WTC11 (cell line): ENCODE results near the gene DUSP6. TPM values are rescaled to one million over a fixed set of nuclear protein-coding genes. Genes with fewer than 3 reads are reported as not detected.

ENCODE experiments used
- ATAC-seq: fragments of 200-7000 bp; cut with Tn5 transposase; 2 replicates; pipeline ENCODE4 v1.10.0; 2021; ENCODE audit warnings: mild to moderate bottlenecking, moderate library complexity
- CTCF ChIA-PET: fragments of 300-600 bp; sonication (Branson Sonifier 250); formaldehyde crosslinking; loops from one replicate; lab custom pipeline; 2021; ENCODE audit warnings: antibody characterized with exemption; lab: Charles Lee
- POLR2A ChIA-PET: fragments of 350-600 bp; sonication (Branson Sonifier 250); formaldehyde crosslinking; loops from one replicate; lab custom pipeline; 2021; ENCODE audit warnings: antibody characterized with exemption; lab: Charles Lee
- DNase-seq: peaks from one replicate; pipeline ENCODE4 v3.0.0; 2021; ENCODE audit warnings: low spot score
- H3K27ac Mint-ChIP-seq: 2 replicates; pipeline ENCODE4 v1.8.0; 2021; ENCODE audit warnings: mixed read lengths
- H3K27me3 Mint-ChIP-seq: 2 replicates; pipeline ENCODE4 v1.8.0; 2021; ENCODE audit warnings: low read depth, mild to moderate bottlenecking, moderate library complexity, mixed read lengths
- H3K36me3 Mint-ChIP-seq: 2 replicates; pipeline ENCODE4 v1.8.0; 2021; ENCODE audit warnings: mixed read lengths
- H3K4me1 Mint-ChIP-seq: 2 replicates; pipeline ENCODE4 v1.8.0; 2022; ENCODE audit warnings: mixed read lengths
- H3K4me3 Mint-ChIP-seq: 2 replicates; pipeline ENCODE4 v1.8.0; 2021; ENCODE audit warnings: mild to moderate bottlenecking, moderate library complexity, mixed read lengths
- H3K9me3 Mint-ChIP-seq: 2 replicates; pipeline ENCODE4 v1.8.0; 2021; ENCODE audit warnings: mixed read lengths
- ATF1 ChIP-seq: sonication (generic); formaldehyde crosslinking; IDR thresholded peaks from 2 replicates; pipeline ENCODE4 v1.8.1; 2023; ENCODE audit warnings: mild to moderate bottlenecking, moderate library complexity, missing genetic modification reagents
- CBFB ChIP-seq: sonication (generic); formaldehyde crosslinking; IDR thresholded peaks from 2 replicates; pipeline ENCODE4 v1.8.1; 2022; ENCODE audit warnings: mild to moderate bottlenecking, low read depth, missing genetic modification reagents
- CREM ChIP-seq: sonication (generic); formaldehyde crosslinking; IDR thresholded peaks from 2 replicates; pipeline ENCODE4 v1.8.1; 2022; ENCODE audit warnings: mild to moderate bottlenecking, missing genetic modification reagents, moderate library complexity
- E2F5 ChIP-seq: sonication (generic); formaldehyde crosslinking; IDR thresholded peaks from 2 replicates; pipeline ENCODE4 v1.8.1; 2022; ENCODE audit warnings: mild to moderate bottlenecking, moderate library complexity, missing genetic modification reagents
- ELF4 ChIP-seq: sonication (generic); formaldehyde crosslinking; IDR thresholded peaks from 2 replicates; pipeline ENCODE4 v1.8.1; 2022; ENCODE audit warnings: low read depth, mild to moderate bottlenecking, moderate library complexity, missing genetic modification reagents
- ESRRA ChIP-seq: sonication (generic); formaldehyde crosslinking; IDR thresholded peaks from 2 replicates; pipeline ENCODE4 v1.8.1; 2022; ENCODE audit warnings: mild to moderate bottlenecking, missing genetic modification reagents, borderline replicate concordance
- ETV6 ChIP-seq: sonication (generic); formaldehyde crosslinking; IDR thresholded peaks from 2 replicates; pipeline ENCODE4 v1.8.1; 2022; ENCODE audit warnings: mild to moderate bottlenecking, missing genetic modification reagents
- FOXK1 ChIP-seq: sonication (generic); formaldehyde crosslinking; IDR thresholded peaks from 2 replicates; pipeline ENCODE4 v1.8.0; 2022; ENCODE audit warnings: mild to moderate bottlenecking, moderate library complexity, missing genetic modification reagents
- GABPB1 ChIP-seq: sonication (generic); formaldehyde crosslinking; IDR thresholded peaks from 2 replicates; pipeline ENCODE4 v1.8.1; 2023; ENCODE audit warnings: mild to moderate bottlenecking, missing genetic modification reagents
- IRF2 ChIP-seq: sonication (generic); formaldehyde crosslinking; IDR thresholded peaks from 2 replicates; pipeline ENCODE4 v1.8.0; 2022; ENCODE audit warnings: low read depth, missing genetic modification reagents, borderline replicate concordance
- JAZF1 ChIP-seq: fragments of 250-450 bp; sonication (Bioruptor Pico); IDR thresholded peaks from 2 replicates; pipeline ENCODE4 v1.9.0; 2021; ENCODE audit warnings: moderate library complexity, mild to moderate bottlenecking, inconsistent platforms
- JUN ChIP-seq: sonication (generic); formaldehyde crosslinking; IDR thresholded peaks from 2 replicates; pipeline ENCODE4 v1.8.0; 2023; ENCODE audit warnings: mild to moderate bottlenecking, missing genetic modification reagents
- MXD4 ChIP-seq: fragments of 250-450 bp; sonication (Bioruptor Pico); IDR thresholded peaks from 2 replicates; pipeline ENCODE4 v1.8.0; 2021; ENCODE audit warnings: mild to moderate bottlenecking, moderate library complexity, borderline replicate concordance
- MYBL2 ChIP-seq: sonication (generic); formaldehyde crosslinking; IDR thresholded peaks from 2 replicates; pipeline ENCODE4 v1.8.1; 2023; ENCODE audit warnings: mild to moderate bottlenecking, moderate library complexity, missing genetic modification reagents
- NFYB ChIP-seq: sonication (generic); formaldehyde crosslinking; conservative IDR thresholded peaks from 2 replicates; pipeline ENCODE4 v1.8.0; 2022; ENCODE audit warnings: low read depth, missing genetic modification reagents
- NR1H2 ChIP-seq: sonication (generic); formaldehyde crosslinking; IDR thresholded peaks from 2 replicates; pipeline ENCODE4 v1.9.0; 2021; ENCODE audit warnings: mild to moderate bottlenecking, moderate library complexity, missing genetic modification reagents
- RORB ChIP-seq: fragments of 250-450 bp; sonication (Bioruptor Pico); IDR thresholded peaks from 2 replicates; pipeline ENCODE4 v1.9.0; 2021; ENCODE audit warnings: mild to moderate bottlenecking
- SOX15 ChIP-seq: fragments of 250-450 bp; sonication (Bioruptor Pico); IDR thresholded peaks from 2 replicates; pipeline ENCODE4 v1.9.0; 2021; ENCODE audit warnings: mild to moderate bottlenecking
- TEAD1 ChIP-seq: sonication (generic); formaldehyde crosslinking; IDR thresholded peaks from 2 replicates; pipeline ENCODE4 v1.8.0; 2022; ENCODE audit warnings: mild to moderate bottlenecking, missing genetic modification reagents
- TP53 ChIP-seq: sonication (generic); formaldehyde crosslinking; IDR thresholded peaks from 2 replicates; pipeline ENCODE4 v1.8.1; 2023; ENCODE audit warnings: mild to moderate bottlenecking, missing genetic modification reagents
- ZNF121 ChIP-seq: sonication (generic); formaldehyde crosslinking; IDR thresholded peaks from 2 replicates; pipeline ENCODE4 v1.8.0; 2023; ENCODE audit warnings: missing genetic modification reagents
- ZNF232 ChIP-seq: sonication (generic); formaldehyde crosslinking; IDR thresholded peaks from 2 replicates; pipeline ENCODE4 v1.8.0; 2022; ENCODE audit warnings: mild to moderate bottlenecking, missing genetic modification reagents
- total RNA-seq: library from RNA; stranded (reverse); gene quantifications from 3 replicates; pipeline ENCODE4 v1.2.3, GENCODE V29; 2021
- TF ChIP-seq, protein P1 (sequence below): fragments of 250-450 bp; sonication (Bioruptor Pico); conservative IDR thresholded peaks from 2 replicates; pipeline ENCODE4 v1.9.0; 2021; ENCODE audit warnings: mild to moderate bottlenecking
- TF ChIP-seq, protein P2 (sequence below): sonication (generic); formaldehyde crosslinking; IDR thresholded peaks from 2 replicates; pipeline ENCODE4 v1.8.1; 2023; ENCODE audit warnings: mild to moderate bottlenecking, missing genetic modification reagents
- TF ChIP-seq, protein P3 (sequence below): sonication (generic); formaldehyde crosslinking; IDR thresholded peaks from 2 replicates; pipeline ENCODE4 v1.8.1; 2023; ENCODE audit warnings: mild to moderate bottlenecking, moderate library complexity, missing genetic modification reagents

Gene DUSP6
- total RNA-seq, 1 experiment from 2014 or later: 245 TPM

- peak; percentile 53 for ATAC-seq
- Mint-ChIP-seq H3K4me1 (peaks cover 25% of the 10 kb centered on the region), H3K9me3 (no peaks in the 10 kb centered on the region)
- TF ChIP-seq ETV6 (CRISPR knock-in tag) (no peak), CREM (CRISPR knock-in tag) (no peak), E2F5 (CRISPR knock-in tag) (no peak), JAZF1 (no peak), IRF2 (no peak), NR1H2 (CRISPR knock-in tag) (no peak), ZNF232 (CRISPR knock-in tag) (no peak), FOXK1 (CRISPR knock-in tag) (no peak), JUN (CRISPR knock-in tag) (no peak), MYBL2 (CRISPR knock-in tag) (no peak), GABPB1 (no peak), CBFB (CRISPR knock-in tag) (no peak), TEAD1 (CRISPR knock-in tag) (no peak), RORB (no peak), NFYB (no peak)
- TF ChIP-seq, protein P1, sequence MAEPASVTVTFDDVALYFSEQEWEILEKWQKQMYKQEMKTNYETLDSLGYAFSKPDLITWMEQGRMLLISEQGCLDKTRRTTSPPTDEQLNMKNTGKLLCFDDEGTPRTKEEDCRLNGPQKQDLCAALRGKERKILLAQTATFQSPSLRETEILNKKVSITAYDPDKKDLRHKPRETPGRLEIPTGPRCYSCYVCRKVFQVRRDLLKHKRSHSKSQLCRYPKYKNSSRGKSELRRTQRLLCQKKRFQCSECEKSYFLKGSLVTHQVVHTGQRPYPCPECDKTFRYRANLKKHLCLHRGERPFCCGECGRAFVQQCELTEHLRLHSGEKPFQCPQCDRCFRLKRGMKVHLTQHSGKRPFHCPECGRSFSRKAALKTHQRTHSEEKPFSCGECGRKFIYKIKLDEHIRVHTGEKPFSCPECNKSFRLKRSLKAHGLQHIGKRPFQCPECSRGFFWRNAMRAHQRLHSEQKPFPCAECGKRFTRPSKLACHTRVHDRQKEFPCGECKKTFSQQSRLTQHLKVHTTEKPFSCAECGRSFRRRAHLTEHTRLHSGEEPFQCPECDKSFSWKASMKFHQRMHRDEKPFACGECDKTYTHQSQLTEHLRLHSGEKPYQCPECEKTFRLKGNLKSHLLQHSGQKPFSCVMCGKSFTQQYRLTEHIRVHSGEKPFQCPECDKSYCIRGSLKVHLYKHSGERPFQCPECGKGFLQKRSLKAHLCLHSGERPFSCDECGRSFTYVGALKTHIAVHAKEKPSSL (CRISPR knock-in tag): no peak
- TF ChIP-seq, protein P2, sequence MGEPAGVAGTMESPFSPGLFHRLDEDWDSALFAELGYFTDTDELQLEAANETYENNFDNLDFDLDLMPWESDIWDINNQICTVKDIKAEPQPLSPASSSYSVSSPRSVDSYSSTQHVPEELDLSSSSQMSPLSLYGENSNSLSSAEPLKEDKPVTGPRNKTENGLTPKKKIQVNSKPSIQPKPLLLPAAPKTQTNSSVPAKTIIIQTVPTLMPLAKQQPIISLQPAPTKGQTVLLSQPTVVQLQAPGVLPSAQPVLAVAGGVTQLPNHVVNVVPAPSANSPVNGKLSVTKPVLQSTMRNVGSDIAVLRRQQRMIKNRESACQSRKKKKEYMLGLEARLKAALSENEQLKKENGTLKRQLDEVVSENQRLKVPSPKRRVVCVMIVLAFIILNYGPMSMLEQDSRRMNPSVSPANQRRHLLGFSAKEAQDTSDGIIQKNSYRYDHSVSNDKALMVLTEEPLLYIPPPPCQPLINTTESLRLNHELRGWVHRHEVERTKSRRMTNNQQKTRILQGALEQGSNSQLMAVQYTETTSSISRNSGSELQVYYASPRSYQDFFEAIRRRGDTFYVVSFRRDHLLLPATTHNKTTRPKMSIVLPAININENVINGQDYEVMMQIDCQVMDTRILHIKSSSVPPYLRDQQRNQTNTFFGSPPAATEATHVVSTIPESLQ: no peak
- TF ChIP-seq, all 79 proteins: peak for 0
- ChIA-PET CTCF (no interaction called here), POLR2A (no interaction called here)
- no peak overlapping the region for H3K27ac Mint-ChIP-seq
- DNase-seq: no peak
- no peak overlapping the region for H3K4me3 Mint-ChIP-seq
- no peaks in the 10 kb centered on the region for H3K36me3 Mint-ChIP-seq
- H3K27me3 Mint-ChIP-seq: no peaks in the 10 kb centered on the region
Observed at GRCh38 chr12:89364631-89365030, 12.3 kb upstream of the DUSP6 start.

GRCh38 chr12:89364058-89364457 is 11.8 kb upstream of the DUSP6 start:
- ChIA-PET POLR2A (no interaction called here), CTCF (no interaction called here)
- no peaks in the 10 kb centered on the region for H3K9me3 Mint-ChIP-seq

More at GRCh38 chr12:89364058-89364457, 11.8 kb upstream of the DUSP6 start:
- H3K36me3 Mint-ChIP-seq: no peaks in the 10 kb centered on the region
- DNase-seq (no peak), ATAC-seq (no peak)
- no peak overlapping the region for H3K27ac Mint-ChIP-seq
- peaks cover 27% of the 10 kb centered on the region for H3K4me1 Mint-ChIP-seq
- H3K4me3 Mint-ChIP-seq: no peak overlapping the region
- H3K27me3 Mint-ChIP-seq: no peaks in the 10 kb centered on the region
- TF ChIP-seq TP53 (CRISPR knock-in tag): no peak
- no peak for TF ChIP-seq ZNF121 (CRISPR knock-in tag)
- TF ChIP-seq ETV6 (CRISPR knock-in tag): no peak
- TF ChIP-seq ESRRA: no peak
- TF ChIP-seq SOX15 (CRISPR knock-in tag): no peak
- TF ChIP-seq, protein P3, sequence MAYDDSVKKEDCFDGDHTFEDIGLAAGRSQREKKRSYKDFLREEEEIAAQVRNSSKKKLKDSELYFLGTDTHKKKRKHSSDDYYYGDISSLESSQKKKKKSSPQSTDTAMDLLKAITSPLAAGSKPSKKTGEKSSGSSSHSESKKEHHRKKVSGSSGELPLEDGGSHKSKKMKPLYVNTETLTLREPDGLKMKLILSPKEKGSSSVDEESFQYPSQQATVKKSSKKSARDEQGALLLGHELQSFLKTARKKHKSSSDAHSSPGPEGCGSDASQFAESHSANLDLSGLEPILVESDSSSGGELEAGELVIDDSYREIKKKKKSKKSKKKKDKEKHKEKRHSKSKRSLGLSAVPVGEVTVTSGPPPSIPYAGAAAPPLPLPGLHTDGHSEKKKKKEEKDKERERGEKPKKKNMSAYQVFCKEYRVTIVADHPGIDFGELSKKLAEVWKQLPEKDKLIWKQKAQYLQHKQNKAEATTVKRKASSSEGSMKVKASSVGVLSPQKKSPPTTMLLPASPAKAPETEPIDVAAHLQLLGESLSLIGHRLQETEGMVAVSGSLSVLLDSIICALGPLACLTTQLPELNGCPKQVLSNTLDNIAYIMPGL (CRISPR knock-in tag): no peak
- no peak for TF ChIP-seq ATF1 (CRISPR knock-in tag)
- no peak for TF ChIP-seq MXD4 (CRISPR knock-in tag)
- TF ChIP-seq ELF4: no peak
